ENCODE results near the gene SLIT3. TPM values are rescaled to one million over a fixed set of nuclear protein-coding genes. Genes with fewer than 3 reads are reported as not detected.

SLIT3 gene
- total and polyA plus RNA-seq, 4 experiments from 2014 or later: not detected

- H3K9me3 ChIP-seq (ENCODE audit: control insufficient read depth in 1 of 2, low read length in 2 of 2): no peaks in the 10 kb centered on the region
- no peaks in the 10 kb centered on the region for H3K9me3 Mint-ChIP-seq
- DNase-seq: no peak
- H3K27me3 Mint-ChIP-seq: peaks cover 3 to 7% of the 10 kb centered on the region in 2 donors
- H3K4me1 ChIP-seq (ENCODE audit: insufficient read depth, low read length): no peaks in the 10 kb centered on the region
- H3K4me3 ChIP-seq (ENCODE audit: low read length in 2 of 2): no peak overlapping the region
- no peak overlapping the region for H3K4me3 Mint-ChIP-seq
- peak overlapping the region in 1 of 7 donors; percentile 22 for H3K27ac Mint-ChIP-seq
- no peaks in the 10 kb centered on the region for H3K27me3 ChIP-seq (ENCODE audit: insufficient read depth, low read length)
- no peak overlapping the region for H3K27ac ChIP-seq (ENCODE audit: low read depth, low read length)
- no peaks in the 10 kb centered on the region for H3K36me3 ChIP-seq (ENCODE audit: insufficient read depth, low read length)
- H3K36me3 Mint-ChIP-seq: no peaks in the 10 kb centered on the region
- POLR2A ChIA-PET (ENCODE audit: partially characterized antibody): no interaction called here
- intact Hi-C loops (cut with micrococcal nuclease): no loop called here
- CTCF ChIA-PET (ENCODE audit: partially characterized antibody): no interaction called here
- no peaks in the 10 kb centered on the region for H3K4me1 Mint-ChIP-seq
These were observed 413.0 kb downstream of the SLIT3 start for GRCh38 chr5:168887931-168888330.

- Histone ChIP-seq H3K36me3 (ENCODE audit: insufficient read depth, low read length) (no peaks in the 10 kb centered on the region), H3K27ac (ENCODE audit: low read depth, low read length) (no peak overlapping the region), H3K4me3 (ENCODE audit: low read length in 2 of 2) (no peak overlapping the region), H3K9me3 (ENCODE audit: control insufficient read depth in 1 of 2, low read length in 2 of 2) (no peaks in the 10 kb centered on the region), H3K4me1 (ENCODE audit: insufficient read depth, low read length) (no peaks in the 10 kb centered on the region), H3K27me3 (ENCODE audit: insufficient read depth, low read length) (no peaks in the 10 kb centered on the region)
- intact Hi-C loops (cut with micrococcal nuclease): no loop called here
- Mint-ChIP-seq H3K9me3 (no peaks in the 10 kb centered on the region), H3K4me3 (no peak overlapping the region), H3K27ac (no peak overlapping the region), H3K4me1 (no peaks in the 10 kb centered on the region), H3K36me3 (no peaks in the 10 kb centered on the region), H3K27me3 (peaks cover 3 to 7% of the 10 kb centered on the region in 2 donors)
- ChIA-PET CTCF (ENCODE audit: partially characterized antibody) (no interaction called here), POLR2A (ENCODE audit: partially characterized antibody) (no interaction called here)
- DNase-seq: no peak
These were observed 414.8 kb downstream of the SLIT3 start for GRCh38 chr5:168886157-168886556.

- POLR2A ChIA-PET (ENCODE audit: partially characterized antibody): no interaction called here
- no peaks in the 10 kb centered on the region for H3K4me1 Mint-ChIP-seq
- H3K36me3 Mint-ChIP-seq: no peaks in the 10 kb centered on the region
These were observed 415.4 kb downstream of the SLIT3 start for GRCh38 chr5:168885324-168886120.

GRCh38 chr5:168883991-168884390, 416.9 kb downstream of the SLIT3 start:
- H3K4me1 ChIP-seq (ENCODE audit: insufficient read depth, low read length): no peaks in the 10 kb centered on the region
- no peak for DNase-seq
- H3K27ac Mint-ChIP-seq: no peak overlapping the region
- ChIA-PET POLR2A (ENCODE audit: partially characterized antibody) (no interaction called here), CTCF (ENCODE audit: partially characterized antibody) (no interaction called here)
- no peak overlapping the region for H3K4me3 Mint-ChIP-seq
- H3K36me3 ChIP-seq (ENCODE audit: insufficient read depth, low read length): no peaks in the 10 kb centered on the region
- no peaks in the 10 kb centered on the region for H3K9me3 ChIP-seq (ENCODE audit: control insufficient read depth in 1 of 2, low read length in 2 of 2)
- no peaks in the 10 kb centered on the region for H3K4me1 Mint-ChIP-seq
- peaks cover 8 to 9% of the 10 kb centered on the region in 2 donors for H3K27me3 Mint-ChIP-seq
- no peaks in the 10 kb centered on the region for H3K36me3 Mint-ChIP-seq
- intact Hi-C loops (cut with micrococcal nuclease): no loop called here
- H3K27me3 ChIP-seq (ENCODE audit: insufficient read depth, low read length): no peaks in the 10 kb centered on the region
- H3K9me3 Mint-ChIP-seq: no peaks in the 10 kb centered on the region
- H3K4me3 ChIP-seq (ENCODE audit: low read length in 2 of 2): no peak overlapping the region
- H3K27ac ChIP-seq (ENCODE audit: low read depth, low read length): no peak overlapping the region

More at GRCh38 chr5:168885324-168886120, 415.4 kb downstream of the SLIT3 start:
- Histone ChIP-seq H3K4me3 (ENCODE audit: low read length in 2 of 2) (no peak overlapping the region), H3K27me3 (ENCODE audit: insufficient read depth, low read length) (no peaks in the 10 kb centered on the region), H3K4me1 (ENCODE audit: insufficient read depth, low read length) (no peaks in the 10 kb centered on the region), H3K27ac (ENCODE audit: low read depth, low read length) (no peak overlapping the region), H3K36me3 (ENCODE audit: insufficient read depth, low read length) (no peaks in the 10 kb centered on the region), H3K9me3 (ENCODE audit: control insufficient read depth in 1 of 2, low read length in 2 of 2) (no peaks in the 10 kb centered on the region)
- DNase-seq: no peak
- no peak overlapping the region for H3K4me3 Mint-ChIP-seq
- CTCF ChIA-PET (ENCODE audit: partially characterized antibody): no interaction called here
- no peaks in the 10 kb centered on the region for H3K9me3 Mint-ChIP-seq
- no peak overlapping the region for H3K27ac Mint-ChIP-seq
- intact Hi-C loops (cut with micrococcal nuclease): no loop called here
- H3K27me3 Mint-ChIP-seq: peaks cover 3 to 7% of the 10 kb centered on the region in 2 donors

GRCh38 chr5:168883281-168883741, 417.6 kb downstream of the SLIT3 start:
- intact Hi-C loops (cut with micrococcal nuclease): no loop called here
- ChIA-PET POLR2A (ENCODE audit: partially characterized antibody) (no interaction called here), CTCF (ENCODE audit: partially characterized antibody) (no interaction called here)
- H3K4me3 ChIP-seq (ENCODE audit: low read length in 2 of 2): no peak overlapping the region
- H3K27ac ChIP-seq (ENCODE audit: low read depth, low read length): no peak overlapping the region
- H3K36me3 ChIP-seq (ENCODE audit: insufficient read depth, low read length): no peaks in the 10 kb centered on the region
- H3K9me3 ChIP-seq (ENCODE audit: control insufficient read depth in 1 of 2, low read length in 2 of 2): no peaks in the 10 kb centered on the region
- peaks cover 8 to 9% of the 10 kb centered on the region in 2 donors for H3K27me3 Mint-ChIP-seq
- H3K27ac Mint-ChIP-seq: peak overlapping the region in 1 of 7 donors; percentile 35
- H3K4me1 ChIP-seq (ENCODE audit: insufficient read depth, low read length): no peaks in the 10 kb centered on the region
- H3K9me3 Mint-ChIP-seq: no peaks in the 10 kb centered on the region
- no peaks in the 10 kb centered on the region for H3K4me1 Mint-ChIP-seq
- DNase-seq: no peak
- no peaks in the 10 kb centered on the region for H3K27me3 ChIP-seq (ENCODE audit: insufficient read depth, low read length)
- no peak overlapping the region for H3K4me3 Mint-ChIP-seq
- no peaks in the 10 kb centered on the region for H3K36me3 Mint-ChIP-seq

GRCh38 chr5:168882283-168882682, 418.7 kb downstream of the SLIT3 start:
- no peak for DNase-seq
- Mint-ChIP-seq H3K27me3 (peaks cover 11 to 12% of the 10 kb centered on the region in 2 donors), H3K4me3 (no peak overlapping the region), H3K9me3 (no peaks in the 10 kb centered on the region), H3K27ac (no peak overlapping the region), H3K36me3 (no peaks in the 10 kb centered on the region), H3K4me1 (no peaks in the 10 kb centered on the region)
- H3K9me3 ChIP-seq (ENCODE audit: control insufficient read depth in 1 of 2, low read length in 2 of 2): no peaks in the 10 kb centered on the region
- ChIA-PET POLR2A (ENCODE audit: partially characterized antibody) (no interaction called here), CTCF (ENCODE audit: partially characterized antibody) (no interaction called here)
- H3K27me3 ChIP-seq (ENCODE audit: insufficient read depth, low read length): no peaks in the 10 kb centered on the region
- H3K36me3 ChIP-seq (ENCODE audit: insufficient read depth, low read length): no peaks in the 10 kb centered on the region
- no peaks in the 10 kb centered on the region for H3K4me1 ChIP-seq (ENCODE audit: insufficient read depth, low read length)
- intact Hi-C loops (cut with micrococcal nuclease): no loop called here
- H3K27ac ChIP-seq (ENCODE audit: low read depth, low read length): no peak overlapping the region
- no peak overlapping the region for H3K4me3 ChIP-seq (ENCODE audit: low read length in 2 of 2)

- no peak overlapping the region for H3K27ac ChIP-seq (ENCODE audit: low read depth, low read length)
- Mint-ChIP-seq H3K27ac (no peak overlapping the region), H3K4me1 (no peaks in the 10 kb centered on the region), H3K9me3 (no peaks in the 10 kb centered on the region), H3K27me3 (peaks cover 12% of the 10 kb centered on the region in 2 donors), H3K4me3 (no peak overlapping the region), H3K36me3 (no peaks in the 10 kb centered on the region)
- H3K4me1 ChIP-seq (ENCODE audit: insufficient read depth, low read length): no peaks in the 10 kb centered on the region
- H3K9me3 ChIP-seq (ENCODE audit: control insufficient read depth in 1 of 2, low read length in 2 of 2): no peaks in the 10 kb centered on the region
- no peaks in the 10 kb centered on the region for H3K27me3 ChIP-seq (ENCODE audit: insufficient read depth, low read length)
- H3K4me3 ChIP-seq (ENCODE audit: low read length in 2 of 2): no peak overlapping the region
- intact Hi-C loops (cut with micrococcal nuclease): no loop called here
- no peaks in the 10 kb centered on the region for H3K36me3 ChIP-seq (ENCODE audit: insufficient read depth, low read length)
- ChIA-PET CTCF (ENCODE audit: partially characterized antibody) (no interaction called here), POLR2A (ENCODE audit: partially characterized antibody) (no interaction called here)
- no peak for DNase-seq
These were observed 419.4 kb downstream of the SLIT3 start for GRCh38 chr5:168881427-168882149.

Data from CD4-positive, alpha-beta memory T cell (primary cell).